ENCODE measurements around the gene TMOD3.

DNA sequence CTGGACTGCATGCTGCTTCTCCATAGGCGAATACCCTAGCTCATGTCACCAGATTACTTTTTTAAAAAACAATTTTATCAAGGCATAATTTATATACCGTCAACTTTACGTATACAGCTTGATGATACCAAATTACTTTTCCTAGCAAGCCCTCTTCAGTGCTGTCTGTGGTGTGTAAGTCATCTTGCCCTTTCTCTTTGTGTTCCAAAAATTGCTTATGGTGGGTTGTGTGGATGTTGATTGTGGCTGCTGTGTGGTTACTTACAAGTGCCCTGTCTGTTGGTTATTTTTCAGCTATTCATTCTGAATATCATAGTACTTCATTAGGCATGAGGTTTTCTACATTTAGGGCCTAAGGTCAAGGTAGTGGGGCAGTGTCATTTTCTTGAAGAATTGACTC lies 12.8 kb downstream of the TMOD3 start:
- TF ChIP-seq SUZ12 (IDR thresholded peaks at IDR 0.05; ENCODE audit: extremely low read depth, insufficient read depth, insufficient read length) (no peak), ZNF274 (IDR thresholded peaks at IDR 0.05; ENCODE audit: low read depth, low read length) (no peak), YY1 (IDR thresholded peaks at IDR 0.05; ENCODE audit: insufficient read depth, insufficient read length) (no peak)

Measured in NT2/D1 (cell line).